ENCODE data around the gene LTK. TPM values are rescaled to one million over a fixed set of nuclear protein-coding genes. Genes with fewer than 3 reads are reported as not detected.

The LTK gene
- total RNA-seq, 1 experiment from 2014 or later, result 10.9 TPM

DNA sequence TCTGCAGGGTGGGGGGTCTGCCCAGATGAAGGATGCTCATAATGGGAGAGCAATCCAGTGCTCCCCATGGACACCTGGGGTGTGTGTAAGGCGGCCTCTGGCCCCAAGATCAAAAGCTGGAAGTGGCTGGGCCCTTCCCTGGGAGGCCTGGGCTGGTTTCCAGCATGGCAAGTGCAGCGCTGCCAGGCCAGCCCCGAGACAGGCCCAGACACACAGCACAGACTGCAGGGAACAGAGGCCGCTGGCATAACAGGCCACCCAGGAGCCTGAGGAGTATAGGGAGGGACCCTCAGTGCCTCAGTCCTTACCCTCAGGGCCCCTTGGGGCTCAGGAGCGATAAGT lies 10.0 kb downstream of the LTK start:
- no peaks in the 10 kb centered on the region; the same call in 1 of the 2 replicates for H3K36me3 ChIP-seq (ENCODE audit: control insufficient read depth, insufficient read depth, low read length)
- H3K4me1 ChIP-seq, result no peaks in the 10 kb centered on the region
- Mint-ChIP-seq H3K27me3 (ENCODE audit: insufficient read depth, unreplicated experiment) (no peaks in the 10 kb centered on the region), H3K4me1 (ENCODE audit: low read depth, unreplicated experiment) (no peaks in the 10 kb centered on the region), H3K36me3 (ENCODE audit: insufficient read depth, unreplicated experiment) (peaks cover 13% of the 10 kb centered on the region), H3K4me3 (ENCODE audit: unreplicated experiment) (no peak overlapping the region), H3K27ac (ENCODE audit: unreplicated experiment) (no peak overlapping the region), H3K9me3 (ENCODE audit: unreplicated experiment) (no peaks in the 10 kb centered on the region)
- no peak for DNase-seq
- no peak overlapping the region for H3K4me3 ChIP-seq (ENCODE audit: low read depth, low read length)
- TF ChIP-seq, protein P1, sequence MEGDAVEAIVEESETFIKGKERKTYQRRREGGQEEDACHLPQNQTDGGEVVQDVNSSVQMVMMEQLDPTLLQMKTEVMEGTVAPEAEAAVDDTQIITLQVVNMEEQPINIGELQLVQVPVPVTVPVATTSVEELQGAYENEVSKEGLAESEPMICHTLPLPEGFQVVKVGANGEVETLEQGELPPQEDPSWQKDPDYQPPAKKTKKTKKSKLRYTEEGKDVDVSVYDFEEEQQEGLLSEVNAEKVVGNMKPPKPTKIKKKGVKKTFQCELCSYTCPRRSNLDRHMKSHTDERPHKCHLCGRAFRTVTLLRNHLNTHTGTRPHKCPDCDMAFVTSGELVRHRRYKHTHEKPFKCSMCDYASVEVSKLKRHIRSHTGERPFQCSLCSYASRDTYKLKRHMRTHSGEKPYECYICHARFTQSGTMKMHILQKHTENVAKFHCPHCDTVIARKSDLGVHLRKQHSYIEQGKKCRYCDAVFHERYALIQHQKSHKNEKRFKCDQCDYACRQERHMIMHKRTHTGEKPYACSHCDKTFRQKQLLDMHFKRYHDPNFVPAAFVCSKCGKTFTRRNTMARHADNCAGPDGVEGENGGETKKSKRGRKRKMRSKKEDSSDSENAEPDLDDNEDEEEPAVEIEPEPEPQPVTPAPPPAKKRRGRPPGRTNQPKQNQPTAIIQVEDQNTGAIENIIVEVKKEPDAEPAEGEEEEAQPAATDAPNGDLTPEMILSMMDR (IDR thresholded peaks at IDR 0.05; ENCODE audit: insufficient read depth in 1 of 2, low read depth in 1 of 2, low read length in 1 of 2, severe bottlenecking in 1 of 2, unreplicated experiment in 1 of 2), result no peak
- H3K9me3 ChIP-seq, result no peaks in the 10 kb centered on the region
- ChIA-PET CTCF (no interaction called here), POLR2A (no interaction called here)
- H3K27me3 ChIP-seq (replicated peaks; ENCODE audit: control insufficient read depth, insufficient read depth, low read length), result no peaks in the 10 kb centered on the region
- BruUV-seq (replicated peaks), result no TSS peak
- intact Hi-C loops (cut with micrococcal nuclease; ENCODE audit: unreplicated experiment), result no loop called here

DNA sequence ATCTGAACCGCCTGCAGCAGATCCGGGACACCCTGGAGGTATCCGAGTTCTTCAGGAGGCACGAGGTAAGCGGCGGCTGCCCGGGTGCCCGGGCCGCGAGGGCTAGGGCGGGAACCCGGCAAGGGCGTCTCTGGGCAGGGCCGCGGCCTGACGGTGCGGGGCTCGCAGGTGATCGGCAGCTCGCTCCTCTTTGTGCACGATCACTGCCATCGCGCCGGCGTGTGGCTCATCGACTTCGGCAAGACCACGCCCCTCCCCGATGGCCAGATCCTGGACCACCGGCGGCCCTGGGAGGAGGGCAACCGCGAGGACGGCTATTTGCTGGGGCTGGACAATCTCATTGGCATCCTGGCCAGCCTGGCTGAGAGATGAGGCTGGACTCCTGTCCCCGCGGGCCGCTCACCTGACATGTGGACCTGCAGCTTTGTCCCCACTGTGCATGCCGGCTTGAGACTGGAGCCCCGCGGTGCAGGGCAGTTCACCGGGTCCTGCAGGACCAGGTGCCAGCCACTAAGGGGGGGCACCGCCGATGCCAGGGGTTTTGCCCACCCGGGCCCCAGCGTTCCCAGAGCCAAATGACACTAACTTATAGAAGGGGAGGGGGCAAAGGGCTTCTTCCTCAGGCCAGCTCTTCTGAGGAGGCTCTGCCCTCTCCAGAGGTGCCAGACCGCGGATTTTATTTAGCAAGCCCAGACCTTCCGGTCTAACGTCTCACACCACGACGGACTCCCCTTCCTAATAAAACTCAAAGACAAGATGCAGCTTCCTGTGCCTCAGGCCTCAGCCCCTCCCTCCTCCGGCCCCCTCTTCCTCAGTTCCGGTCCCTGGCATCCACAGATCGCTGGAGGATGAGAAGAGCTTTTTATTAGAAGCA lies 10.6 kb downstream of the LTK start:
- TF ChIP-seq, protein P1 (IDR thresholded peaks at IDR 0.05; ENCODE audit: insufficient read depth in 1 of 2, low read depth in 1 of 2, low read length in 1 of 2, severe bottlenecking in 1 of 2, unreplicated experiment in 1 of 2), result no peak
- no TSS peak for BruUV-seq (replicated peaks)
- Mint-ChIP-seq H3K36me3 (ENCODE audit: insufficient read depth, unreplicated experiment) (peaks cover 13% of the 10 kb centered on the region), H3K9me3 (ENCODE audit: unreplicated experiment) (no peaks in the 10 kb centered on the region), H3K4me3 (ENCODE audit: unreplicated experiment) (no peak overlapping the region), H3K4me1 (ENCODE audit: low read depth, unreplicated experiment) (no peaks in the 10 kb centered on the region), H3K27ac (ENCODE audit: unreplicated experiment) (no peak overlapping the region), H3K27me3 (ENCODE audit: insufficient read depth, unreplicated experiment) (no peaks in the 10 kb centered on the region)
- POLR2A ChIA-PET, result no interaction called here
- Histone ChIP-seq H3K4me3 (ENCODE audit: low read depth, low read length) (no peak overlapping the region), H3K36me3 (ENCODE audit: control insufficient read depth, insufficient read depth, low read length) (no peaks in the 10 kb centered on the region; the same call in 1 of the 2 replicates), H3K9me3 (no peaks in the 10 kb centered on the region), H3K27me3 (replicated peaks; ENCODE audit: control insufficient read depth, insufficient read depth, low read length) (no peaks in the 10 kb centered on the region), H3K4me1 (no peaks in the 10 kb centered on the region)
- CTCF ChIA-PET, result no interaction called here
- intact Hi-C loops (cut with micrococcal nuclease; ENCODE audit: unreplicated experiment), result no loop called here
- no peak for DNase-seq

DNA sequence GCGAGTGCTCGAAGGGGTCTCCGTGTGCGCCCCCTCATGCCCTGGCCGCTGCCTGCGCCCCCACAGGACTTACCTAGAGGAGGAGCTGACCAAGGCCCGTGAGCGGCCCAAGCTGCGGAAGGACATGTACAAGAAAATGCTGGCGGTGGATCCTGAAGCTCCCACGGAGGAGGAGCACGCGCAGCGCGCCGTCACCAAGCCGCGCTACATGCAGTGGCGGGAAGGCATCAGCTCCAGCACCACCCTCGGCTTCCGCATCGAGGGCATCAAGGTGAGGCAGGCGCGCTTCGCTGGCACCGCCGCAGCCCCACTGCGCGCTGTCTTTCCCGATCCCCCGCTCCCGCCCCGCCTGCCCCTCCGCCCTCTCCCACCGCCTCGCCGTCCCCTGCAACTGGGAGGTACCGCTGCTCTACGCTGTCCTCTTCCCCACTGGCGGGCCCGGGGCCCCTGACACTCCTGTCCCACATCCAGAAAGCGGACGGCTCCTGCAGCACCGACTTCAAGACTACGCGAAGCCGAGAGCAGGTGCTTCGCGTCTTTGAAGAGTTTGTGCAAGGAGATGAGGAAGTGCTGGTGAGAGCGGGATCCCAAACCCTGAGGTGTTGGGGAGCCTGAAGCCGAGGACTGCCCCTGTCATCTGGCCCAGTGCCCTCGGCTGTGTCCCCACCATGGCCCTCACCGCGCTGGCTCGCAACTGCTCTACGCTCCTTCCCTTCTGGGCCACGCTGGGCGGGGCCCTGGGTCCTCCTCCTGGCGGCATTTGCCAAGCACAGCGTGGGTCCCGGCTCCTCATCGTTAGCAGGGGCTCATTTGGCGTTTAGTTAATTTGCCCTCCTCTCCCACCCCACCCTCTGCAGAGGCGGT lies 11.5 kb downstream of the LTK start:
- H3K4me3 ChIP-seq (ENCODE audit: low read depth, low read length), result no peak overlapping the region
- TF ChIP-seq, protein P1 (IDR thresholded peaks at IDR 0.05; ENCODE audit: insufficient read depth in 1 of 2, low read depth in 1 of 2, low read length in 1 of 2, severe bottlenecking in 1 of 2, unreplicated experiment in 1 of 2), result no peak
- no peaks in the 10 kb centered on the region for H3K4me1 Mint-ChIP-seq (ENCODE audit: low read depth, unreplicated experiment)
- H3K36me3 ChIP-seq (ENCODE audit: control insufficient read depth, insufficient read depth, low read length), result no peaks in the 10 kb centered on the region; the same call in 1 of the 2 replicates
- POLR2A ChIA-PET, result no interaction called here
- intact Hi-C loops (cut with micrococcal nuclease; ENCODE audit: unreplicated experiment), result no loop called here
- no TSS peak for BruUV-seq (replicated peaks)
- no peak for DNase-seq
- H3K36me3 Mint-ChIP-seq (ENCODE audit: insufficient read depth, unreplicated experiment), result peaks cover 10% of the 10 kb centered on the region
- no peaks in the 10 kb centered on the region for H3K27me3 ChIP-seq (replicated peaks; ENCODE audit: control insufficient read depth, insufficient read depth, low read length)
- CTCF ChIA-PET, result no interaction called here
- H3K9me3 Mint-ChIP-seq (ENCODE audit: unreplicated experiment), result no peaks in the 10 kb centered on the region
- no peak overlapping the region for H3K27ac Mint-ChIP-seq (ENCODE audit: unreplicated experiment)
- H3K4me3 Mint-ChIP-seq (ENCODE audit: unreplicated experiment), result no peak overlapping the region
- H3K4me1 ChIP-seq, result no peaks in the 10 kb centered on the region
- no peaks in the 10 kb centered on the region for H3K9me3 ChIP-seq
- H3K27me3 Mint-ChIP-seq (ENCODE audit: insufficient read depth, unreplicated experiment), result no peaks in the 10 kb centered on the region
